ENCODE results near the gene FAM222A.

DNA sequence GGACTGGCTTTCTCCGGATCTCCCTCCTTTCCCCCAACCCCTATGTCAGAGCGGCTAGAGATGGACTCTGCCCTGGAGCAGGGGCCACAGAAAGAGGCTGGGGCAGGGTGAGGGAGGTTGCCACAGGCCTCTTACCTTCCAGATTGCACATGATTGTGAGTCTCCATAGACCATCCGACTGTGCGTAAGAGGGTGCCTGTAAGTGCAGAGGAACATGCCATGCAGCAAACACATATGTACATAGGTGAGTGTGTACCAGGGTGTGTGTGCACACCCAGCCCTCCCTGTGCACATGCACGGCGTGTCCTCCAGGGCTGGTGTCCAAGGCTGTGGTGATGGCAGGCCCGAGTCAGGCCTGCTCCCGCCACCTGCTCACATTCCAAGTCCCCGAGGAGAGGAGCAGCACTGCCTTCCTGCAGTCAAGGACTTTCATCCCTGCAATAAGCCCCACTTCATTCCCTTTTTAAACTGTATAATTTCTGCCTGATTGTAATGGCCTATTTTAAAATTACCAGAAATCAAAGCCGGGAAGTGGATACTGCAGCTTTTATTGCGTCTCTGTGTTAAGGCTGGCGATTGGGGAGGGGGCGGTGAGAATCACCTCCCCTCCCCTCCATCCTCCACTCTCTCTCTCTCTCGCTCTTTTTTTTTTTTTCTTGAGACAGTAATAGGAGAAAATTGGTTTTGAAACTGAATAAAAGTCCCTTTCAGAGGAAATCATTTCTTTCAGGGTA lies 28.5 kb downstream of the FAM222A start:
- TF ChIP-seq CTCF (IDR thresholded peaks at IDR 0.05) (no peak), POLR2AphosphoS5 (IDR thresholded peaks at IDR 0.05) (no peak), EP300 (IDR thresholded peaks at IDR 0.05; ENCODE audit: low read depth) (no peak), POLR2A (IDR thresholded peaks at IDR 0.05) (no peak)
